Panc1 (cell line): ENCODE measurements around the gene C6. TPM values are rescaled to one million over a fixed set of nuclear protein-coding genes. Genes with fewer than 3 reads are reported as not detected.

ENCODE experiments used
- ATAC-seq: fragments of 200-7000 bp; cut with Tn5 transposase; 2 replicates; pipeline ENCODE4 v1.9.1; 2020; ENCODE audit warnings: mild to moderate bottlenecking, moderate library complexity
- BruUV-seq: library from RNA; stranded (reverse); fragments of 400-500 nt; replicated peaks from 2 replicates; lab custom pipeline; 2021; lab: Mats Ljungman, UMichigan
- CTCF ChIA-PET: fragments of 300-600 bp; sonication (Branson Sonifier 250); formaldehyde crosslinking; loops from one replicate; lab custom pipeline; 2022; ENCODE audit warnings: antibody characterized with exemption; lab: Charles Lee
- POLR2A ChIA-PET: fragments of 300-600 bp; sonication (Branson Sonifier 250); formaldehyde crosslinking; loops from one replicate; lab custom pipeline; 2022; ENCODE audit warnings: antibody characterized with exemption; lab: Charles Lee
- DNase-seq: peaks from one replicate; pipeline ENCODE4 v3.0.0-alpha.2; 2010; ENCODE audit warnings: low read depth, low spot score
- H3K27ac ChIP-seq: 2 replicates; pipeline ENCODE4 v1.5.1; 2011; ENCODE audit warnings: mild to moderate bottlenecking, low read length, inconsistent platforms
- H3K27me3 ChIP-seq: fragments of 200-500 bp; sonication (Bioruptor generic); 2 replicates; pipeline ENCODE4 v1.6.0; 2014; ENCODE audit warnings: low read length, inconsistent platforms; ENCODE audit not compliant: control insufficient read depth, insufficient read depth
- H3K36me3 ChIP-seq: fragments of 200-500 bp; sonication (Bioruptor generic); 2 replicates; pipeline ENCODE4 v1.5.1; 2014; ENCODE audit warnings: inconsistent platforms, mild to moderate bottlenecking, low read length, moderate library complexity; ENCODE audit not compliant: control insufficient read depth, insufficient read depth
- H3K4me1 ChIP-seq: 2 replicates; pipeline ENCODE4 v1.5.1; 2011; ENCODE audit warnings: inconsistent platforms, mild to moderate bottlenecking, low read length, moderate library complexity; ENCODE audit not compliant: control insufficient read depth, insufficient read depth
- H3K4me3 ChIP-seq, 2 experiments: 2 replicates each; pipeline ENCODE4 v1.5.1; 2011 to 2012; ENCODE audit warnings: low read depth in 2 of 2, low read length in 2 of 2, mild to moderate bottlenecking in 2 of 2, inconsistent platforms in 1 of 2, moderate library complexity in 1 of 2
- H3K9me3 ChIP-seq: fragments of 200-500 bp; sonication (Bioruptor generic); 2 replicates; pipeline ENCODE4 v1.5.1; 2014; ENCODE audit warnings: low read depth, mild to moderate bottlenecking, inconsistent platforms, low read length, moderate library complexity; ENCODE audit not compliant: control insufficient read depth, insufficient read depth
- POLR2AphosphoS5 ChIP-seq: IDR thresholded peaks from 2 replicates; pipeline ENCODE4 v1.6.1; 2012; ENCODE audit warnings: mild to moderate bottlenecking, low read depth, low read length, moderate library complexity
- SIN3A ChIP-seq: IDR thresholded peaks from 2 replicates; pipeline ENCODE4 v1.6.1; 2012; ENCODE audit warnings: low read depth, mild to moderate bottlenecking, low read length, moderate library complexity, borderline replicate concordance; ENCODE audit not compliant: insufficient read depth
- TCF7L2 ChIP-seq: IDR thresholded peaks from 2 replicates; pipeline ENCODE4 v1.6.1; 2011; ENCODE audit warnings: mild to moderate bottlenecking, low read depth, low read length, inconsistent platforms
- in situ Hi-C: cut with HindIII; loops from 2 replicates; pipeline ENCODE4 v1.10.0; 2016; ENCODE audit warnings: low sequenced_read_pairs, low pct_unique_long_range_greater_than_20kb
- intact Hi-C: fragments of 100-400 bp; cut with micrococcal nuclease; formaldehyde crosslinking; loops from one replicate; pipeline ENCODE4 v1.10.0; 2022; ENCODE audit not compliant: unreplicated experiment
- total RNA-seq: library from RNA; stranded (reverse); gene quantifications from one replicate; pipeline ENCODE4 v1.2.1, GENCODE V29; 2021; ENCODE audit not compliant: unreplicated experiment
- TF ChIP-seq, protein P1 (sequence below), 2 experiments: IDR thresholded peaks; 2 replicates each; pipeline ENCODE4 v1.6.1; 2011 to 2012; ENCODE audit warnings: low read depth in 2 of 2, control low read depth in 1 of 2, low read length in 1 of 2, mild to moderate bottlenecking in 1 of 2, moderate library complexity in 1 of 2; ENCODE audit not compliant: insufficient read depth in 1 of 2
- TF ChIP-seq, protein P2 (sequence below): fragments of 450-650 bp; IDR thresholded peaks from 2 replicates; pipeline ENCODE4 v1.5.1; 2017; ENCODE audit warnings: mild to moderate bottlenecking

Gene C6
- total RNA-seq, 1 experiment from 2014 or later: 0.13 TPM

DNA sequence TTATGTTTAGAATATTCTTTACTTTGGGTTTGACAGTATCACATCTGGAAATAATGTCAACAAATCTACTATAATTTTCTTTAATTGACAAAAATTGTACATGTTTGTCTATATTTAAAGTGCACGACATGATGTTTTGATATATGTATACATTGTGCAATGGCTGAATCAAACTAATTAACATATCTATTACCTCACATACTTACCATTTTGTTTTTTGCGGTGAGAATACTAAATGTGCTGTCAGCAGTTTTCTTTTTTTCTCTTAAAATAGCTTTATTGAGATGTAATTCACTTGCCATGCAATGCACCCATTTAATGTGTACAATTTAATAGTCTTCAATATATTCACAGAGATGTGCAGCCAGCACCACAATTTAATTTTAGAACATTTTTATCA is 10.6 kb upstream of the C6 start:
- H3K9me3 ChIP-seq: no peaks in the 10 kb centered on the region; the same call in 1 of the 2 replicates
- CTCF ChIA-PET: no interaction called here
- no peak for DNase-seq
- no peaks in the 10 kb centered on the region for H3K4me1 ChIP-seq
- ATAC-seq: no peak
- TF ChIP-seq TCF7L2 (no peak), POLR2AphosphoS5 (no peak), SIN3A (no peak)
- in situ Hi-C loops: no loop called here
- POLR2A ChIA-PET: no interaction called here
- no peak overlapping the region for H3K27ac ChIP-seq
- no TSS peak for BruUV-seq
- no peaks in the 10 kb centered on the region for H3K27me3 ChIP-seq
- H3K36me3 ChIP-seq: no peaks in the 10 kb centered on the region
- H3K4me3 ChIP-seq: no peak overlapping the region
- intact Hi-C loops: no loop called here

DNA sequence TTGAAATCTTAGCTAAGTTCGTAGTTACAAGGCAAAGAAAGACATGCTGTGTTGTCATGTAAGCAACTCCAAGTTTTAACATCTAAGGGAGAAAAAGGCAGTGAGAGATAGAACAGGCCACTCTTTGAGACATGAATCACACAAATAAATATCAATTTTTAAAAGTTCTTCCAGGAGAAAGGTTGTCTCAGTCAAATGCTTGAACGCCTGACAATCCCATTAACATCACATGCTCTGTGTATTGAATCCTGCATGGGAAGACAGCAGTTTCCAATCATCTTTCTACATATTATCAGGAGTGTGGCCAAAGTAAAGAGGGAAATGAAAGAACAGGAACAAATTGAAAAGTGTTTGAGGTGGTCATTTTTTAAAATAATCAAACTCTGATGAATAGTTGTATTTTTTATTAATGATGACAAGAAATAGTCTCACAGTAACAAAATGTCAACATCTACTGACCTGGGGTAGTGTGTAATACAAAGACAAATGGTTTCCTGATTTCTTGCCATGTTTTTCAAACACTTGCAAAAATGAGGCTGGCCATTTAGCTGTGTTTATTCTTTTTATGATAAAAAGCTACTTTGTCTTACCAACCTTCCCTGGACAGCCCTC is 6.4 kb upstream of the C6 start:
- no peaks in the 10 kb centered on the region for H3K4me1 ChIP-seq
- no peaks in the 10 kb centered on the region for H3K27me3 ChIP-seq
- no peak overlapping the region for H3K27ac ChIP-seq
- ChIA-PET POLR2A (no interaction called here), CTCF (interaction anchor here (0.5 kb wide), 1 partner anchor 9 kb away, joined by 5 read pairs; no protein-coding TSS in a partner anchor)
- H3K4me3 ChIP-seq: no peak overlapping the region
- H3K36me3 ChIP-seq: no peaks in the 10 kb centered on the region
- ATAC-seq: no peak
- TF ChIP-seq, protein P1, sequence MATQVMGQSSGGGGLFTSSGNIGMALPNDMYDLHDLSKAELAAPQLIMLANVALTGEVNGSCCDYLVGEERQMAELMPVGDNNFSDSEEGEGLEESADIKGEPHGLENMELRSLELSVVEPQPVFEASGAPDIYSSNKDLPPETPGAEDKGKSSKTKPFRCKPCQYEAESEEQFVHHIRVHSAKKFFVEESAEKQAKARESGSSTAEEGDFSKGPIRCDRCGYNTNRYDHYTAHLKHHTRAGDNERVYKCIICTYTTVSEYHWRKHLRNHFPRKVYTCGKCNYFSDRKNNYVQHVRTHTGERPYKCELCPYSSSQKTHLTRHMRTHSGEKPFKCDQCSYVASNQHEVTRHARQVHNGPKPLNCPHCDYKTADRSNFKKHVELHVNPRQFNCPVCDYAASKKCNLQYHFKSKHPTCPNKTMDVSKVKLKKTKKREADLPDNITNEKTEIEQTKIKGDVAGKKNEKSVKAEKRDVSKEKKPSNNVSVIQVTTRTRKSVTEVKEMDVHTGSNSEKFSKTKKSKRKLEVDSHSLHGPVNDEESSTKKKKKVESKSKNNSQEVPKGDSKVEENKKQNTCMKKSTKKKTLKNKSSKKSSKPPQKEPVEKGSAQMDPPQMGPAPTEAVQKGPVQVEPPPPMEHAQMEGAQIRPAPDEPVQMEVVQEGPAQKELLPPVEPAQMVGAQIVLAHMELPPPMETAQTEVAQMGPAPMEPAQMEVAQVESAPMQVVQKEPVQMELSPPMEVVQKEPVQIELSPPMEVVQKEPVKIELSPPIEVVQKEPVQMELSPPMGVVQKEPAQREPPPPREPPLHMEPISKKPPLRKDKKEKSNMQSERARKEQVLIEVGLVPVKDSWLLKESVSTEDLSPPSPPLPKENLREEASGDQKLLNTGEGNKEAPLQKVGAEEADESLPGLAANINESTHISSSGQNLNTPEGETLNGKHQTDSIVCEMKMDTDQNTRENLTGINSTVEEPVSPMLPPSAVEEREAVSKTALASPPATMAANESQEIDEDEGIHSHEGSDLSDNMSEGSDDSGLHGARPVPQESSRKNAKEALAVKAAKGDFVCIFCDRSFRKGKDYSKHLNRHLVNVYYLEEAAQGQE (IDR thresholded peaks at IDR 0.05; ENCODE audit: insufficient read depth in 1 of 2, low read depth in 2 of 2, low read length in 1 of 2): no peak
- TF ChIP-seq TCF7L2: no peak
- no peaks in the 10 kb centered on the region; the same call in 1 of the 2 replicates for H3K9me3 ChIP-seq
- DNase-seq: no peak
- in situ Hi-C loops (no loop called here), intact Hi-C loops (no loop called here)
- no TSS peak for BruUV-seq

DNA sequence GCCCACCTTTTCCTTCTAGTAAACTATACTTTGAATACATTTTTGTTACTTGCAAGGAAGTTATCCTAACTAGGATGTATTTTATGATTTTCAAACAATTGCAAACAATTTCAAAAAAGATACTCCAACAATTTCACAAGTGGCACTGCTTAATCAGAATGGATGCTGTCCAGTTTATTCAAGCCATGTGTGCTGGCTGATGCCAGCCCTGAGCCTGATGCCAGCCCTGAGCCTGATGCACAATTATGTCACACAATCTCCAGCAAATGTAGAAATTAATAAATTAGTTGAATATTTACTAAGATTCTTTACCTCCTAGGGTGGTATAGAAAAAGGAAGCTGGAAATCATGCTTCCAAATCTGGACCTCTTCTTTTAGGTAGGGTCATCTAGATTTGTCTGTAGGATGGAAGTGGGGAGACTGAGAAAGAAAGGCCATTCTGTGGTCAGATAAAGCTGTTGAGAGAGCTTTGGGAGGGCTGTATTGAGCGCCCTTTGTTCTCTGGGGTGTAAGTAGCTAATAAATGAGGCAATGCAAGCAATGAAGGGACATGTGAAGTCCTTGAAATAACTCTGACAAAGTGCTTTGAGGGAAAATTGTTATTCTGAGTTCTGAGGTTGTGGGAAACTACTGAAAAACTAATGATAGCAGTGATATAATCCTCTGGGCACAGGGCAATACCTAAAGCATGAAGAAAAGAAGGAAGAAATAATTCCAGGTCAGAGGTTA is 5.8 kb upstream of the C6 start:
- ChIA-PET POLR2A (no interaction called here), CTCF (interaction anchor here (0.5 kb wide), 1 partner anchor 10 kb away, joined by 5 read pairs; no protein-coding TSS in a partner anchor)
- H3K9me3 ChIP-seq: no peaks in the 10 kb centered on the region; the same call in 1 of the 2 replicates
- H3K4me3 ChIP-seq: no peak overlapping the region
- in situ Hi-C loops: no loop called here
- H3K4me1 ChIP-seq: no peaks in the 10 kb centered on the region
- H3K27me3 ChIP-seq: no peaks in the 10 kb centered on the region
- BruUV-seq: no TSS peak
- ATAC-seq: no peak
- no peaks in the 10 kb centered on the region for H3K36me3 ChIP-seq
- intact Hi-C loops: no loop called here
- no peak for TF ChIP-seq POLR2AphosphoS5
- no peak for TF ChIP-seq TCF7L2
- no peak for TF ChIP-seq SIN3A
- TF ChIP-seq, protein P1 (IDR thresholded peaks at IDR 0.05; ENCODE audit: insufficient read depth in 1 of 2, low read depth in 2 of 2, low read length in 1 of 2): no peak
- TF ChIP-seq, protein P2, sequence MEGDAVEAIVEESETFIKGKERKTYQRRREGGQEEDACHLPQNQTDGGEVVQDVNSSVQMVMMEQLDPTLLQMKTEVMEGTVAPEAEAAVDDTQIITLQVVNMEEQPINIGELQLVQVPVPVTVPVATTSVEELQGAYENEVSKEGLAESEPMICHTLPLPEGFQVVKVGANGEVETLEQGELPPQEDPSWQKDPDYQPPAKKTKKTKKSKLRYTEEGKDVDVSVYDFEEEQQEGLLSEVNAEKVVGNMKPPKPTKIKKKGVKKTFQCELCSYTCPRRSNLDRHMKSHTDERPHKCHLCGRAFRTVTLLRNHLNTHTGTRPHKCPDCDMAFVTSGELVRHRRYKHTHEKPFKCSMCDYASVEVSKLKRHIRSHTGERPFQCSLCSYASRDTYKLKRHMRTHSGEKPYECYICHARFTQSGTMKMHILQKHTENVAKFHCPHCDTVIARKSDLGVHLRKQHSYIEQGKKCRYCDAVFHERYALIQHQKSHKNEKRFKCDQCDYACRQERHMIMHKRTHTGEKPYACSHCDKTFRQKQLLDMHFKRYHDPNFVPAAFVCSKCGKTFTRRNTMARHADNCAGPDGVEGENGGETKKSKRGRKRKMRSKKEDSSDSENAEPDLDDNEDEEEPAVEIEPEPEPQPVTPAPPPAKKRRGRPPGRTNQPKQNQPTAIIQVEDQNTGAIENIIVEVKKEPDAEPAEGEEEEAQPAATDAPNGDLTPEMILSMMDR: no peak
- DNase-seq: no peak
- no peak overlapping the region for H3K27ac ChIP-seq
